ENCODE data around the gene DENND5A. TPM values are rescaled to one million over a fixed set of nuclear protein-coding genes. Genes with fewer than 3 reads are reported as not detected.

The DENND5A gene
- total and polyA plus RNA-seq, 9 of the 15 experiments (the other 6 are each of a cell fraction or from before 2014, with no cell fraction given), result 11.7 to 130 (median 46.3) TPM

DNA sequence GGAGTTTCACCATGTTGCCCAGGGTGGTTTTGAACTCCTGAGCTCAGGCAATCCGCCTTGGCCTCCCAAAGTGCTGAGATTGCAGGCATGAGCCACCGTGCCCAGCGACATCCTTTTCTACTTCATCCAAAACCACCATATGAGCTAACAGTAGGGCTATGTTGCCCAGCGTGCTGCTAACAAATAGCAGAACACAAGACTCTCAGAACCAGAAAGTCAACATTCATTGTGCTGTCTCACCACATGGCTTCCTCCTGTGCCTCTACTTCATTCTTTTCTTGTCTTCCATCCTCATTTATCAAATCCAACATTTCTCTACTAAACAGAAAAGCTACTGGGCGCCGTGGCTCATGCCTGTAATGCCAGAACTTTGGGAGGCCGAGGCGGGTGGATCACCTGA lies 12.0 kb upstream of the DENND5A start:
- intact Hi-C loops (cut with micrococcal nuclease), result loop anchor here (10.0 kb wide), 1 partner anchor 228 kb away; no protein-coding TSS in a partner anchor
- CTCF ChIA-PET (ENCODE audit: low intra/inter-chr PET ratio), result no interaction called here
- no peaks in the 10 kb centered on the region for H4K20me1 ChIP-seq (replicated peaks; ENCODE audit: control insufficient read depth, insufficient read depth, low read length)

More for the DNA sequence above, 12.0 kb upstream of the DENND5A start:
- no peak overlapping the region for H3K4me3 ChIP-seq
- TF ChIP-seq ZNF696 (CRISPR knock-in tag; conservative IDR thresholded peaks at IDR 0.05) (no peak), ZNF785 (CRISPR knock-in tag; IDR thresholded peaks at IDR 0.05) (no peak), KLF1 (tag; IDR thresholded peaks at IDR 0.05) (no peak), ZNF311 (CRISPR knock-in tag; IDR thresholded peaks at IDR 0.05) (no peak), TAF15 (IDR thresholded peaks at IDR 0.05; ENCODE audit: low read depth, low read length) (no peak), ZNF75A (CRISPR knock-in tag; IDR thresholded peaks at IDR 0.05) (no peak)
- TF ChIP-seq, protein P1, sequence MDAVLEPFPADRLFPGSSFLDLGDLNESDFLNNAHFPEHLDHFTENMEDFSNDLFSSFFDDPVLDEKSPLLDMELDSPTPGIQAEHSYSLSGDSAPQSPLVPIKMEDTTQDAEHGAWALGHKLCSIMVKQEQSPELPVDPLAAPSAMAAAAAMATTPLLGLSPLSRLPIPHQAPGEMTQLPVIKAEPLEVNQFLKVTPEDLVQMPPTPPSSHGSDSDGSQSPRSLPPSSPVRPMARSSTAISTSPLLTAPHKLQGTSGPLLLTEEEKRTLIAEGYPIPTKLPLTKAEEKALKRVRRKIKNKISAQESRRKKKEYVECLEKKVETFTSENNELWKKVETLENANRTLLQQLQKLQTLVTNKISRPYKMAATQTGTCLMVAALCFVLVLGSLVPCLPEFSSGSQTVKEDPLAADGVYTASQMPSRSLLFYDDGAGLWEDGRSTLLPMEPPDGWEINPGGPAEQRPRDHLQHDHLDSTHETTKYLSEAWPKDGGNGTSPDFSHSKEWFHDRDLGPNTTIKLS (IDR thresholded peaks at IDR 0.05; ENCODE audit: borderline replicate concordance, low read depth), result no peak
- TF ChIP-seq, protein P2, sequence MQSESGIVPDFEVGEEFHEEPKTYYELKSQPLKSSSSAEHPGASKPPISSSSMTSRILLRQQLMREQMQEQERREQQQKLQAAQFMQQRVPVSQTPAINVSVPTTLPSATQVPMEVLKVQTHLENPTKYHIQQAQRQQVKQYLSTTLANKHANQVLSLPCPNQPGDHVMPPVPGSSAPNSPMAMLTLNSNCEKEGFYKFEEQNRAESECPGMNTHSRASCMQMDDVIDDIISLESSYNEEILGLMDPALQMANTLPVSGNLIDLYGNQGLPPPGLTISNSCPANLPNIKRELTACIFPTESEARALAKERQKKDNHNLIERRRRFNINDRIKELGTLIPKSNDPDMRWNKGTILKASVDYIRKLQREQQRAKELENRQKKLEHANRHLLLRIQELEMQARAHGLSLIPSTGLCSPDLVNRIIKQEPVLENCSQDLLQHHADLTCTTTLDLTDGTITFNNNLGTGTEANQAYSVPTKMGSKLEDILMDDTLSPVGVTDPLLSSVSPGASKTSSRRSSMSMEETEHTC (IDR thresholded peaks at IDR 0.05), result no peak
- TF ChIP-seq, protein P3, sequence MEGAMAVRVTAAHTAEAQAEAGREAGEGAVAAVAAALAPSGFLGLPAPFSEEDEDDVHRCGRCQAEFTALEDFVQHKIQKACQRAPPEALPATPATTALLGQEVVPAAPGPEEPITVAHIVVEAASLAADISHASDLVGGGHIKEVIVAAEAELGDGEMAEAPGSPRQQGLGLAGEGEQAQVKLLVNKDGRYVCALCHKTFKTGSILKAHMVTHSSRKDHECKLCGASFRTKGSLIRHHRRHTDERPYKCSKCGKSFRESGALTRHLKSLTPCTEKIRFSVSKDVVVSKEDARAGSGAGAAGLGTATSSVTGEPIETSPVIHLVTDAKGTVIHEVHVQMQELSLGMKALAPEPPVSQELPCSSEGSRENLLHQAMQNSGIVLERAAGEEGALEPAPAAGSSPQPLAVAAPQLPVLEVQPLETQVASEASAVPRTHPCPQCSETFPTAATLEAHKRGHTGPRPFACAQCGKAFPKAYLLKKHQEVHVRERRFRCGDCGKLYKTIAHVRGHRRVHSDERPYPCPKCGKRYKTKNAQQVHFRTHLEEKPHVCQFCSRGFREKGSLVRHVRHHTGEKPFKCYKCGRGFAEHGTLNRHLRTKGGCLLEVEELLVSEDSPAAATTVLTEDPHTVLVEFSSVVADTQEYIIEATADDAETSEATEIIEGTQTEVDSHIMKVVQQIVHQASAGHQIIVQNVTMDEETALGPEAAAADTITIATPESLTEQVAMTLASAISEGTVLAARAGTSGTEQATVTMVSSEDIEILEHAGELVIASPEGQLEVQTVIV (CRISPR knock-in tag; IDR thresholded peaks at IDR 0.05; ENCODE audit: borderline replicate concordance), result no peak
- H3K27ac ChIP-seq (ENCODE audit: extremely low read depth, low read depth, low read length), result no peak overlapping the region
- H3K79me2 ChIP-seq (ENCODE audit: control insufficient read depth, insufficient read depth, low read length), result no peaks in the 10 kb centered on the region
- no peaks in the 10 kb centered on the region; a peak in 1 of 5 replicates for H3K4me1 ChIP-seq (replicated peaks in 1 of 2; ENCODE audit: control insufficient read depth in 2 of 2, insufficient read depth in 2 of 2, low read length in 2 of 2)
- H3K27me3 ChIP-seq (ENCODE audit: control insufficient read depth in 2 of 2, insufficient read depth in 2 of 2, low read length in 2 of 2), result no peaks in the 10 kb centered on the region
- FAIRE-seq (no peak), DNase-seq (ENCODE audit: extremely low read depth in 1 of 4, low spot score in 3 of 4) (no peak), ATAC-seq (no peak)
- H3K4me2 ChIP-seq (ENCODE audit: insufficient read depth, low read length), result no peak overlapping the region
- POLR2A ChIA-PET, result interaction anchor here (0.6 to 2.3 kb wide), 10 partner anchors 9 to 112 kb away, joined by 3 to 17 read pairs (median 4); no protein-coding TSS in a partner anchor
- H3K9me3 ChIP-seq (replicated peaks; ENCODE audit: control insufficient read depth, insufficient read depth, low read depth, low read length), result no peaks in the 10 kb centered on the region
- H3K9ac ChIP-seq (ENCODE audit: insufficient read depth in 1 of 2, low read depth in 2 of 2, low read length in 2 of 2), result no peak overlapping the region
- 92% methylated on average over 8 of the region's 8 CpGs for WGBS (ENCODE audit: insufficient coverage, low coverage, missing lambda C conversion rate)
- no TSS peak for BruUV-seq (replicated peaks)
- H3K9me1 ChIP-seq (ENCODE audit: control insufficient read depth, insufficient read depth, low read length), result no peaks in the 10 kb centered on the region
- H2AFZ ChIP-seq (ENCODE audit: low read depth, low read length), result no peak overlapping the region
- H3K36me3 ChIP-seq (ENCODE audit: control insufficient read depth, insufficient read depth, low read length), result peaks cover 17% of the 10 kb centered on the region; the same call in 1 of the 3 replicates
- in situ Hi-C loops (cut with MboI), result no loop called here
